Measurements from ENCODE around the gene YBX2.

GRCh38 chr17:7263801-7264078 is 30.7 kb downstream of the YBX2 start:
- TF ChIP-seq POLR2A (IDR thresholded peaks at IDR 0.05) (no peak), CTCF (IDR thresholded peaks at IDR 0.05) (no peak)
